Measurements from ENCODE around the gene POLE3. TPM values are rescaled to one million over a fixed set of nuclear protein-coding genes. Genes with fewer than 3 reads are reported as not detected.

POLE3 gene
- total and polyA plus RNA-seq, 4 donors = 21.7 to 42.9 (median 28.4) TPM

DNA sequence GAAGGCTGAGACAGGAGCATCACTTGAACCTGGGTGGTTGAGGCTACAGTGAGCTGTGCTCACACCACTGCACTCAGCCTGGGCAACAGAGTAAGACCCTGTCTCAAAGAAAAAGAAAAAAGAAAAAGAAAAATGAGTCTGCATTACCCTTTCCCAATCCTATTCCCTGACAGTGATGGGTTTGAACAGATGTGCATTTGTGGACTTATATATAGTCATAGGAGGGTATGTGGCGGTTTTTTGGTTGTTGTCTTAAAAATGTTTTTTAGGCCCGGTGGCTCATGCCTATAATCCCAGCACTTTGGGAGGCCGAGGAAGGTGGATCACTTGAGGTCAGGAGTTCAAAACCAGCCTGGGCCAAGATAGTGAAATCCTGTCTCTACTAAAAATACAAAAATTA lies 47.1 kb downstream of the POLE3 start:
- Histone ChIP-seq H3K27ac (ENCODE audit: low read depth in 1 of 2, low read length in 1 of 2) (no peak overlapping the region), H3K36me3 (ENCODE audit: control insufficient read depth in 4 of 4, insufficient read depth in 4 of 4, low read length in 4 of 4) (no peaks in the 10 kb centered on the region), H3K9ac (ENCODE audit: insufficient read depth in 1 of 2, low read length in 2 of 2) (no peak overlapping the region), H3K27me3 (ENCODE audit: control insufficient read depth in 3 of 3, insufficient read depth in 3 of 3, low read length in 2 of 3) (no peaks in the 10 kb centered on the region), H3K4me1 (ENCODE audit: control insufficient read depth in 5 of 5, insufficient read depth in 5 of 5, low read length in 5 of 5) (no peaks in the 10 kb centered on the region), H3K4me3 (no peak overlapping the region), H3K9me3 (ENCODE audit: control insufficient read depth in 4 of 4, insufficient read depth in 3 of 4, low read length in 3 of 4) (no peaks in the 10 kb centered on the region)
- TF ChIP-seq, protein P1, sequence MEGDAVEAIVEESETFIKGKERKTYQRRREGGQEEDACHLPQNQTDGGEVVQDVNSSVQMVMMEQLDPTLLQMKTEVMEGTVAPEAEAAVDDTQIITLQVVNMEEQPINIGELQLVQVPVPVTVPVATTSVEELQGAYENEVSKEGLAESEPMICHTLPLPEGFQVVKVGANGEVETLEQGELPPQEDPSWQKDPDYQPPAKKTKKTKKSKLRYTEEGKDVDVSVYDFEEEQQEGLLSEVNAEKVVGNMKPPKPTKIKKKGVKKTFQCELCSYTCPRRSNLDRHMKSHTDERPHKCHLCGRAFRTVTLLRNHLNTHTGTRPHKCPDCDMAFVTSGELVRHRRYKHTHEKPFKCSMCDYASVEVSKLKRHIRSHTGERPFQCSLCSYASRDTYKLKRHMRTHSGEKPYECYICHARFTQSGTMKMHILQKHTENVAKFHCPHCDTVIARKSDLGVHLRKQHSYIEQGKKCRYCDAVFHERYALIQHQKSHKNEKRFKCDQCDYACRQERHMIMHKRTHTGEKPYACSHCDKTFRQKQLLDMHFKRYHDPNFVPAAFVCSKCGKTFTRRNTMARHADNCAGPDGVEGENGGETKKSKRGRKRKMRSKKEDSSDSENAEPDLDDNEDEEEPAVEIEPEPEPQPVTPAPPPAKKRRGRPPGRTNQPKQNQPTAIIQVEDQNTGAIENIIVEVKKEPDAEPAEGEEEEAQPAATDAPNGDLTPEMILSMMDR (IDR thresholded peaks at IDR 0.05; ENCODE audit: control extremely low read depth, extremely low read depth) = no peak
- 62 to 77% methylated on average over 3 of the region's 3 CpGs for WGBS, 2 donors
- ATAC-seq (ENCODE audit: insufficient read depth, low FRiP score) (no peak), DNase-seq (no peak)

DNA sequence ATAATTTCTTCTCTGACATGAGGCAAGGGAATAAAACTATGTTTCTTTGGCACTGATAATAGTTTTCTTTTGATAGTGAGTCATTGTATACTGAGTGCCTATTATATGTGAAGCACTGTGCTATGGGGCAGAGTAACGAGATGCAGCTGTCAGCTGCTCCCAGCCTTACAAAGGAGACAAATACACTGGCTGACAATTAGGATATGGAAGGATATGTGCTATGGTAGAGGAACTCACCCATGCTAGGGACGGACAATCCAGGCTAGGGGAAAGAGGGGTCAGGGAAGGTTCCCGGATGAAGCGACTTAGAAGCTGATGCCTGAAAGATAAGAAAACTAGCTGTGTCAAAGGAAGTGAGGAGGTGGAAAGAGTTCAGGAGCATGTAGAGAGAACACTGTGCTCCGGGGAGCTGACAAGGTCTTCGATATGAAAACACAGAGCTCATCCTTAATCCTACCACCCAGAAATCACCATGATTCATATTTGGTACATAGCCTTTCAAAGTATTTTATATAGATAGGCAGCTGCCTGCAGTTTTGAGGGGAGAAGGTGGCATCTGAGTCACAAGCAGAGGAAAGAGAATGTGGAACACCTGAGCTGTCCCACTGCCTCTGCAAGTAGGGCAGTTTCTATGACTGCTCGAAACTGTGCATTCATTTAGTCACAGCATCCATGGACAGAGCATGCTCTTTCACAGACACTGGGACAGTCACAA lies 49.0 kb downstream of the POLE3 start:
- H3K4me1 ChIP-seq (ENCODE audit: control insufficient read depth in 5 of 5, insufficient read depth in 5 of 5, low read length in 5 of 5) = no peaks in the 10 kb centered on the region
- no peak for ATAC-seq (ENCODE audit: insufficient read depth, low FRiP score)
- peaks cover 0 to 2% (median 2%) of the 10 kb centered on the region in 3 donors for H3K27me3 ChIP-seq (ENCODE audit: control insufficient read depth in 3 of 3, insufficient read depth in 3 of 3, low read length in 2 of 3)
- no peak for DNase-seq
- H3K9ac ChIP-seq (ENCODE audit: insufficient read depth in 1 of 2, low read length in 2 of 2) = no peak overlapping the region
- TF ChIP-seq, protein P1 (IDR thresholded peaks at IDR 0.05; ENCODE audit: control extremely low read depth, extremely low read depth) = no peak
- H3K36me3 ChIP-seq (ENCODE audit: control insufficient read depth in 4 of 4, insufficient read depth in 4 of 4, low read length in 4 of 4) = no peaks in the 10 kb centered on the region
- H3K9me3 ChIP-seq (ENCODE audit: control insufficient read depth in 4 of 4, insufficient read depth in 3 of 4, low read length in 3 of 4) = no peaks in the 10 kb centered on the region
- H3K27ac ChIP-seq (ENCODE audit: low read depth in 1 of 2, low read length in 1 of 2) = no peak overlapping the region
- WGBS, 2 donors = 71 to 80% methylated on average over 7 of the region's 7 CpGs
- no peak overlapping the region for H3K4me3 ChIP-seq

DNA sequence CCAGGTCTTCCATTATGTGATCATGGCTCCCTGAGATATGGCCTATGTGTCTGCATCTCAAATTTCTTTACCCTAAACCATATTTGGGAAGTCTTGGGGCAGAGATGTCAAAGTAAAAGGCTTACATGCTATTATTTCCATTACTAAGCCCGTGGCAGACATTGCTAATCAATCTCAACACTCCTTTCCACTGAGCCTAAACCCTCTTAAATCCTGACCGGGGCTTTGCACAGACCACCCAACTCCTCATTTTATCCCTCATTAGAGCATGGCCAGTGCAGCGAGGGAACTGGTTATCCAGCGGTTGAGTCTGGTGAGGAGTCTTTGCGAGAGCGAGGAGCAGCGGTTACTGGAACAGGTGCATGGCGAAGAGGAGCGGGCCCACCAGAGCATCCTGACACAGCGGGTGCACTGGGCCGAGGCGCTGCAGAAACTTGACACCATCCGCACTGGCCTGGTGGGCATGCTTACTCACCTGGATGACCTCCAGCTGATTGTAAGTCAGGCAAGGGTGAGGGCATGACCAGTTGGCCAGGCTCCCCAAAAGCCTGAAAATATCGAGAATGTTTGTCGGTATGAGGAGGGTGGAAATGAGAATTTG lies 50.1 kb downstream of the POLE3 start:
- DNase-seq (no peak), ATAC-seq (ENCODE audit: insufficient read depth, low FRiP score) (no peak)
- WGBS, 2 donors = 90 to 93% methylated on average over 15 of the region's 15 CpGs
- Histone ChIP-seq H3K9ac (ENCODE audit: insufficient read depth in 1 of 2, low read length in 2 of 2) (no peak overlapping the region), H3K36me3 (ENCODE audit: control insufficient read depth in 4 of 4, insufficient read depth in 4 of 4, low read length in 4 of 4) (no peaks in the 10 kb centered on the region), H3K9me3 (ENCODE audit: control insufficient read depth in 4 of 4, insufficient read depth in 3 of 4, low read length in 3 of 4) (no peaks in the 10 kb centered on the region), H3K27me3 (ENCODE audit: control insufficient read depth in 3 of 3, insufficient read depth in 3 of 3, low read length in 2 of 3) (peaks cover 0 to 2% (median 2%) of the 10 kb centered on the region in 3 donors), H3K27ac (ENCODE audit: low read depth in 1 of 2, low read length in 1 of 2) (no peak overlapping the region), H3K4me3 (no peak overlapping the region), H3K4me1 (ENCODE audit: control insufficient read depth in 5 of 5, insufficient read depth in 5 of 5, low read length in 5 of 5) (no peaks in the 10 kb centered on the region)
- TF ChIP-seq, protein P1 (IDR thresholded peaks at IDR 0.05; ENCODE audit: control extremely low read depth, extremely low read depth) = no peak

Data from lung (tissue), 12 donors.